C4-2B (cell line): ENCODE results near the gene TUBB1.

Experiments
- H3K27ac ChIP-seq: fragments of 450-650 bp; 2 replicates; pipeline ENCODE4 v1.5.1; 2017
- ZFX ChIP-seq: fragments of 450-650 bp; IDR thresholded peaks from 2 replicates; pipeline ENCODE4 v1.6.1; 2017
- TF ChIP-seq, protein P1 (sequence below): fragments of 450-650 bp; conservative IDR thresholded peaks from 2 replicates; pipeline ENCODE4 v1.5.1; 2017; ENCODE audit warnings: mild to moderate bottlenecking

The TUBB1 gene

DNA sequence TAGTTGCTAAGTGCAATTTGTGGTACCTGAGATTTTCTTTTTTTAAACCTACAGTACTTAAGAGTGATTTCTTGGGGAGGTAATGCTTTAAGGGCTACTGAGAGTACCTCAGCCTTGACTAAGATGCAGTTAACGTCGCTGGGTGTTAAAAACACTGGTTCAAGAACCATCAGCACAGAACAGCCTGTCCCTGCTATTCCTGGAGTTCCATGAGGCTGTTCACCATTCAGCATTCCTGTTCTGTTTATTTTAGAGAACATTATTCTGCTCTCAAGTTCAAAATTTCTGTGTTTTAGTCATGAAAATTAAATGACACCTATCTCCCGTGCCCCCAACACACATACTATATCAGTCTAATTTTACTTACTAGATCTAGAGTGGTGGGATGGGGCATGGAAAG, 25.1 kb downstream of the TUBB1 start:
- no peak overlapping the region for H3K27ac ChIP-seq
- TF ChIP-seq, protein P1, sequence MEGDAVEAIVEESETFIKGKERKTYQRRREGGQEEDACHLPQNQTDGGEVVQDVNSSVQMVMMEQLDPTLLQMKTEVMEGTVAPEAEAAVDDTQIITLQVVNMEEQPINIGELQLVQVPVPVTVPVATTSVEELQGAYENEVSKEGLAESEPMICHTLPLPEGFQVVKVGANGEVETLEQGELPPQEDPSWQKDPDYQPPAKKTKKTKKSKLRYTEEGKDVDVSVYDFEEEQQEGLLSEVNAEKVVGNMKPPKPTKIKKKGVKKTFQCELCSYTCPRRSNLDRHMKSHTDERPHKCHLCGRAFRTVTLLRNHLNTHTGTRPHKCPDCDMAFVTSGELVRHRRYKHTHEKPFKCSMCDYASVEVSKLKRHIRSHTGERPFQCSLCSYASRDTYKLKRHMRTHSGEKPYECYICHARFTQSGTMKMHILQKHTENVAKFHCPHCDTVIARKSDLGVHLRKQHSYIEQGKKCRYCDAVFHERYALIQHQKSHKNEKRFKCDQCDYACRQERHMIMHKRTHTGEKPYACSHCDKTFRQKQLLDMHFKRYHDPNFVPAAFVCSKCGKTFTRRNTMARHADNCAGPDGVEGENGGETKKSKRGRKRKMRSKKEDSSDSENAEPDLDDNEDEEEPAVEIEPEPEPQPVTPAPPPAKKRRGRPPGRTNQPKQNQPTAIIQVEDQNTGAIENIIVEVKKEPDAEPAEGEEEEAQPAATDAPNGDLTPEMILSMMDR: no peak
- no peak for TF ChIP-seq ZFX

DNA sequence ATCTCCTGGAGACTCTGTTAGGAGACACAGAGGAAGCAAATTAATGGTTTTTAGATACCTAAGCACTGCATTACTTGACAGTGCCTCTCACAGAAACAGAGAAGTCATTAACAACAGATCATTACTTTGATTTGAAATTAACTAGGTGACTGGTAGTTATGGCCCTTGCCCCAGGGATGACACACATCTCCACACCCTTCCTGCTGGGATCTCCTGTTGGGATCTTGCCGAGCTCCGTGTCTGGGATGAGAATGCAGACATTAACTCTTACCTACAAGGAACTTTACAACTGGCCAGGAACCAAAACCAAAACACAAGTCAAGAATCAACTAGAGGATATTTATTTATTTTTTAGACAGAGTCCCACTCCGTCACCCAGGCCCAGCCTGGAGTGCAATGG, 25.6 kb downstream of the TUBB1 start:
- TF ChIP-seq, protein P1: no peak
- TF ChIP-seq ZFX: no peak
- H3K27ac ChIP-seq: no peak overlapping the region

DNA sequence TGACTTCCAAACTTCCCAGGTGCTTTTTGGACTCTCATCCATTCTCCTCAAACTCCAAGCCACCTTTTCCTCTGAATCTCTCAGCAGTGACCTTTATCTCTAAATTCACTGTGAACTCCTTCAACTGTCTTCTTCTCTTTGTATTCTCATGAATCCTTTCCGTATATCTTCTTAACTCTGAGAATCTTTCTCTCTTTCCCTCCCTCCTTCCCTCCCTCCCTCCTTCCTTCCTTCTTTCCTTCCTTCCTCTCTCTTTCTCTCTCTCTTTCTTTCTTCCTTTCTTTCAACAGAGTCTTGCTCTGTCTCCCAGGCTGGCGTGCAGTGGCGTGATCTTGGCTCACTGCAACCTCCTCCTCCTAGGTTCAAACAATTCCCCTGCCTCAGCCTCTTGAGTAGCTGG, 27.6 kb downstream of the TUBB1 start:
- no peak overlapping the region for H3K27ac ChIP-seq

DNA sequence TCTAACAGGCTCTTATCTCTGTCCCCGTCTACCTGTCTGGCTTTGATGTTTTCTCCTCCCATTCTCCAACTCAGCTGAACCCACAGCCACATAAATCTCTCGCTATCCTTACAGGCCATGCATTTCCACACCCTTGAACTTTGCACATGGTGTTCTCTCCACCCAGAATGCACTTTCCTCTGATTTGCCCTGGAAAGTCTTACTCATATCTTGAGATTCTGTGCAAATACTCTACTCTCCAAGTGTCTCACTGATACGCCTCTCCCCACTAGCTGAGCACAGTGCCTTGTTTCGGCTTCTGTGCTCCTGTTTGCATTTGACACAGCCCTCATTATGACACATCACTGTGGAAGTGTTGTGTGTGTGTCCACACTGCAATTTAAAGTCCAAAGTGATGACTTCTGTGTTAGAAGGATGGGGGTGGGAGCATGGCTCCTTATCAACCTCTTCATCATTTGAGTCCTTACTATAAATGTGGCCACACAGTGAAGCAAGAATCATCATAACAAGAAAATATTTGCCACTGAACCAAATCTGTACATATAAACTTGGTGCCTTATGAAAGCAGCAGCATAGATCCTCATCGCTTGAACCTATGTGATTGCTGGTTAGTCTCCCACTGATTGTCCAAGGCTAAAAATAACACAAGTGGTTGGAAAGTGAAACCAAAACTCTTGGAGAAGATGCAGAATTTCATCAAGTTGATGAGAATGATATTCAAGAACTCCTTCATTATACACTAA, 28.9 kb downstream of the TUBB1 start:
- no peak for TF ChIP-seq ZFX
- TF ChIP-seq, protein P1: no peak
- no peak overlapping the region for H3K27ac ChIP-seq

More for the DNA sequence above, 27.6 kb downstream of the TUBB1 start:
- TF ChIP-seq, protein P1: no peak
- no peak for TF ChIP-seq ZFX

DNA sequence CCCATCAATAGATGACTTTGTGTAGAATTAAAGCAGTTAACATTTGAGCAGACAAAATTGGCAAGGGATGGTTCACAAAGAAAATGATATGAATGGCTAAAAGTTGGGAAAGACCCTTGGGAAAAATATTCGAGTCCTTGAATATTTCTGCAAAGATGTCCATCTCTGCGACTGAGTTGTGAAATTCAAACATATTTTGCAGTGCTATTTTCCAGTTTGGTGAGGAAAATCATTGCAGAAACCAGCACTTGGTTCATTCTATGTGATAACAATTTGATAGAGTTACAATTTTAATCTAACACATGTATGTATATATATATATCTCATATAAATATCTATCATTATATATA, 29.4 kb downstream of the TUBB1 start:
- TF ChIP-seq, protein P1: no peak
- no peak for TF ChIP-seq ZFX
- H3K27ac ChIP-seq: no peak overlapping the region

DNA sequence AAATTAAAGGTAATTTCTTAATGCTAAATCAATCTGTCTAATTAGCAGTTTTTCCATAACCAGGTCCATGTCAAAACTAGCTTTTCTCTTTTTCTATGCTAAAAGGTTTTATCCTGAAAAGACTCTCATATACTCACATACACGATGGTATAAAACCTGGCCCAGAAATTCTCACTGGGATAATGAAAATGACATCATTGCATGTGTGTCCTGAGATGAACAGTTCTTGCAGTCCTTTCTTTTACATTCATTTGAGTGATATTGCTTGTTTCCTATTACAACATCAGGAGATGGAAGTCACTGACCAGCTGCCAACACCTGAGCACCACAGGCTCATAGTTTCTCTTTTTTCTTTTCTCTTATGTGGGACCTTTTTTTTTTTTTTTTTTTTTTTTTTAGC, 31.2 kb downstream of the TUBB1 start:
- no peak overlapping the region for H3K27ac ChIP-seq
- TF ChIP-seq, protein P1: no peak
- TF ChIP-seq ZFX: no peak

DNA sequence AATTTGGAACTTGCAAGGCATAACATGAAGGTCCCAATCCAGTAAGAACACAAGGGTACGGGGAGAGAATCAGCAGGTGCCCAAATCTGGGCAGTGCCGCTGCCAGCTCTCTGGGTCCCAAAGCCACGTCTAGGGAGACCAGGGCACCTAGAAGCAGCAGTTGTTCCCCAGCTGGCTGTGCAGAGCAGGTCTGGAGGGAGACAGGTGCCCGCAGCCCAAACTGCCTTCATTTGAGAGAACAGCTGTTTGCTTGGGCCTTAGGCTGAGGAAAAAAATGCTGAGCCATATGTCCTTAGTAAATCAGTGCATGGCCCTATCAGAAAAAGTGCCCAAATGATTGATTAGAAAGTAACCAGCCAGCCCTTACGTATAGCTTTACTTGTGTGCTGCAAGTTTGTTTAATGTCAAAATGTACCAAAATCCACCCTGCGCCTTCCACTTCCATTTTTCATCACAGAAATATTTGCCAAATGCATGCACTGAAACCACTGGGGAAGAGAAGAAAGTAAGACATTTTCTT, 32.5 kb downstream of the TUBB1 start:
- TF ChIP-seq, protein P1: no peak
- TF ChIP-seq ZFX: no peak

More for the DNA sequence above, 32.5 kb downstream of the TUBB1 start:
- H3K27ac ChIP-seq: no peak overlapping the region
